Bronchus fibroblast of lung (primary cell): ENCODE data around the gene MYH7. TPM values are rescaled to one million over a fixed set of nuclear protein-coding genes. Genes with fewer than 3 reads are reported as not detected.

Experiments
- total RNA-seq: library from RNA; depleted of rRNA; stranded (reverse); fragments of >200 nt; gene quantifications from 2 replicates; pipeline ENCODE4 v1.2.3, GENCODE V29; 2015

MYH7 gene
- total RNA-seq: not detected in 2 replicates

DNA sequence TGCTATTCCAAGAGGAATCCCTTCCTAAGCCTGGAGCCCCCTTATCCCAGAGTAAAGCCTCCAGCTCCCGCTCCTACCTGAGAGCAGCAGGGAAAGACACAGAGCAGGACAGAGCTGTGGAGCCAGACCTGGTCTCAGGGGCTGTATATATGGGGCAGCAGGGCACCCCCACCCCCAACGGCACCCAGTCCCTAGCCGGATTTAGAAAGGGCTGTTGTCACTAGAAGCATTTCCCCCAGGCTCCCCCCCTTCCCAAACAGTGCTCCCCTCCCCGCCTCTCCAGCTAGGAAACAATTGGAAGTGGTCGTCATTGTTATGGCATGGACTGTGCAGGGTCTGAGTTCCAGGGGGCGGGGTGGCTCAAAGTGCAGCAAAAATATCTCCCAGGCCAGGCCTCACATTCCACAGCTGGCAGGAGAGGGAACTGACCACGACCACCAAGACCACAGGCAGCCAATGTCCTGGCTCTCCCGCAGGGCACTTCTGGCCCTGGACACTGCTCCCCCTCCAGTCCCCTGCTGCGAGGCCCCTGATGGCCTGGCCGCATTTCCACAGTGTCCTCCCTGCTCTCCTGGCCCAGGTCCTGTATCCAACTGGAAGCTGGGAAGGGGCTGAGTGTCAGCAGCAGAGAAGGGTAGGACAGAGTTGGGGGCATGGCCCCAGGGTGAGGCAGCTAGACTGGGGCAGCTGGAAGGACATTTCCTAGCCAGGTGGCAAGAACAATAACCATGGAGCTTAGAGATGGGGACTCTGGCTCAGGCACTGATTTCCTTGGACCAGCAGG is at the start of gene MYH7:
TSS of gene MYH7 (minus strand) at position 118 of the 784 bp plus-strand sequence. CDS start 1,928 bp downstream, outside the sequence.

DNA sequence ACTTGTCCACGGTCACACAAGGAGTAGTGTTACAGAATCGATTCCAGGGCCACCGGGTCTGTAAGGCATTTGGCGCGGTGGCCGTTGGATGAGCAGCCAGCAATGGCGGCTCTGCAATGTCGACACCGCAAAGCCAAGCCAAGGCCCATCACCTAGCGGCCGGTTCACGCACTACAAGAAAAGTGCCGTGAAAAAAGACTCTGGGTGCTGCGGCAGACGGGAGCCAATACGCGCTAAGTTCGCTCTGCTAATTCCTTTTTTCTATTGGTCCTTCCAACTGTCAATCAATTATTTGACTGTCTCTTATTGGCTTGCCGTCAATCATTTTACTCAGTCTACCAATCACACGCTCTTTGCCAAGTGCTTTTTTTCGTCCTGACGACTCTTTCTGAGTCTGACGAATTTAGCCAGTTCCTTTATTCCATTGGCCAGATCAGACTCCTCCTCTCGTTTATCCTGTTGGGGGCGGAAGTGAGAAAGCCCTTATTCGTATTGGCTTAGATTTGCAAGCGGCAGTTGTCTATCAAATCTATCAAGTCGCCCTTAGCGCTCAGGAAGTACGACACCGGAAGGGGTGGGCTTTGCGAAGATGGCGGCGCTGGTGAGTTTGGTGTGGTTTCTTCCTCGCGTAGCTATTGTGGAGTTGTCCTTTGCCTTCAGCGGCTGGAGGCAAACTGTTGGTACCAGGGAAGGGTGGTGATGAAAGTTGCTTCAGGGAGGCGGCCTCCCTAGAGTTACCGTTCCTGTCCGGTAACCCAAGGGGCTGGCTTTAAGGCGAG is 33.9 kb upstream of the MYH7 start, which contains the start of gene NGDN:
TSS of gene NGDN (plus strand) at position 577 of the 779 bp plus-strand sequence. CDS start at position 590, 13 bp downstream.

DNA sequence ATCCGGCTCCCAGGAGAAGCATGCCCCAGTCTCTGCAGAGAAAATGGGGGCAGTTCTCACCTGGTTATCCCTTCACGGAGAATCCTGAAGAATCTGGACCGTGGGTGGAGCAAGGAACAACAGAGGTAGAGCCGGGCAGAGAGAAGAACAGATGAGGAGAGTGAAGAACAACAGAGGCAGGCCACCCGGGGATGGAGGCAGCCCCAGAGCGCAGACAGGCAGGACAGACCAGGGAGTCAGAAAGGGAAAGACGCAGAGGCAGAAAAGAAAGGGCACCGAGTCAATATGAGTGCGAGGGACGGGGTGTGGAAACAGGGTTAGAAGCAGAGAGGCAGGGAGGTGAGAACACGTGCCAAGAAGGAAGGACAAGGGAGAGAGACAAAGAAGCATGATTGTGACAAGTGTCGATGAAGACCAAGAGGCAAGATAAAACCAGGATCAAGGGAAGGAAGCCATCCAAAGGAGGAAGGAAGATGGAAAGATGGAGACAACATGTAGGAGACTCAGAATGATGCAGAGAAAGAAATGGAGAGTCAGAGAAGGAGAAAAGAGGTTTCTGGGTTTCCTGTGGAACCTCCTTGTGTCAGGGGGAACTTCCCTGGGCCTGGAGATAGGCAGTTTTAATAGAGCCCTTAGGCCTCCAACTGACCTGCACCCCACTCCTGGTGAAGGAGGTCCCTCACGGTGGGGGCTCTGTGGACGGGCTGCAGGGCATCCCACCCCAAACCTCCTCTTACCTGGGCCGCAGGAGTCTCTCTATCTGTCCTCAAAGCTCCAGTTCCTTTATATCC is 27.7 kb downstream of the MYH7 start, which contains the start of gene MYH6:
TSS of gene MYH6 (minus strand) at position 758 of the 791 bp plus-strand sequence. CDS start 1,050 bp downstream, outside the sequence.

DNA sequence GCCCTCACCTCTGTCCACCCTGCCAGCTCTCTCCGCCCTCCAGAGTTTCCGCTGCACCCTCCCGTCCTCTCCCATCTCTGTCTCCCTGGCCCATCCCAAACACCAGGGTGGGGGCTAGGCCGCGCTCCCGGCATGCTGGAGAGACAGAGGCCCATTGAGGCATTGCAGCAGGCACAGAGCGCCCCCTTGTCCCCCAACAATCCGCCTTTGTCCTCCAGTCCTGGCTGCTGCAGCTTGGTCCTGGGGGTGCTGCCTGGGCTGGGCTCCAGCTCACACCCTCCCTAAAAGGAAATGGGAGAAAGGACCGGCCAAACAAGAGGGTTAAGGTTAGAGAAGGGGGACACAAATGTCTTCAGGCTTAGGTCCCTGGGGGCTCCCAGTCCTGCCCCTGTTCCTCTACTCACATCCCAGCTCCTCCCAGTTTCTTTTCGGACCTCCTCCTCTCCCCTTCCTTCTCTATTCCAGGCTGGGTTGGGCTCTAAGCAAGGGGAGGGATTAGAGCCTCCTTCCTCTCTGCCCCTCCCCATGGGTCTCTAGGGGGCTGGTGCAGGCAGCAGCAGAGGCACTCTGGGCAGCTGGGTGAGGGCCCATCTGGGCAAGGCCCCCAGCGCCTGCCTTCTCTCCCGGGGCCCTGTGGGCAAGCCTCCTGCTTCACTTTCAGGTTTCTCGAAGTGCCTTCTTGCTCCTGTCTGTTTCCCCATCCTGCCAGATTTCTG is 58.8 kb downstream of the MYH7 start, which contains the start of gene CMTM5:
TSS of gene CMTM5 (plus strand) at position 565 of the 716 bp plus-strand sequence. CDS start 206 bp downstream, outside the sequence.

DNA sequence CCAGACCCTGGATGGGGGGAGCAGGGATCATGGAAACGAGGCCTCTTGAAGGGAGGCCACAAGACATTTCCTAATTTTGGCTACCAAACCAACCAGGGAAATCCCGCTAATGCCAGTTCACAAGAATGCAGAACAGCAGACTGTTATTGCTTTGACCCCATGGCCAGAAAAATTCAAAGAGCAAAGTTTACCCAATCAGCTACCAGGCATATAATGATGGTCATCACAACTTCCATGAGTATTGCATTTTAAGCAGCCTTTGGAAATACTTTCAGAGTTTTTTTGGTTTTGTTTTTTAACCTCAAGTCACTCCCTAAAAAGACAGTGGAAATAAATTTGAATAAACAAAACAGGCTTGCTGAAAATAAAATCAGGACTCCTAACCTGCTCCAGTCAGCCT is 63.0 kb downstream of the MYH7 start, which contains the start of gene IL25:
TSS of gene IL25 (plus strand) at position 301 of the 400 bp plus-strand sequence.

DNA sequence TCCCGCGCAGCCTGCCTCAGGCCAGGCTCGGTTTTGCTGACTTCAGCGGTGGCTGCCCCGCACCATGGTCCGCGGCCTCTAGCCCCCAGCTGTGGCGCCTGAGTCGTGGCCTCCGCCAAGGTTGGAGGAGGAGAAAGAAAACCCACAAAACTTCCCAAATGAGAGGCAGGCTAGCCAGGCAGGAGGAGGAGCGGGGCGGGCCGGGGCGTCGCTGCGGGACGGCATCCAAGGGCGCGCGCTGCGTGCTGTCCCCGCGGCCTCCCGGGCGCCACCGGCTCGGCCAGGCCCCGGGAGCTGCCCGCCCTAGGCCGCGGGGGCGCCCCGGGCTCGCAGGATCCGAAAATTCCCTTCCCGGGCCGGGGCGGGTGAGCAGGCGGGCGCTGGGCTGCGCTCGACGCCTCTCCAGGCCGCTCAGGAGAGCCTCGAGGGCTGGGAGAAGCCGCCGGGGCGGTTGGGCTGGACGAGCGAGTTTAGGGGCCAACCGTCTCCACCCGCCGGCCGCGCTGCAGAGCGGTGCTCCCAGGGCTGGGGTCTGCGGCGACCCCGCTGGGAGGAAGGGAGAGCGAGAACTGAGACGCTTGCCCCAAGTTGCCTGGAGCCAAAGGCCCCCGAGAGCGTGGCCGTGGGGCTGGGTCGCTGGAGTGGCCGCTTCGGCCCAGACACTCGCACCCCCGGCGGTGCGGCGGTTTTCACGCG is 70.3 kb downstream of the MYH7 start, which contains the start of gene EFS:
TSS of gene EFS (minus strand) at position 137 of the 696 bp plus-strand sequence. CDS start 147 bp downstream, outside the sequence.

Other genes with a start within 250 kb of the MYH7 start
- gene RNF212B, start 197.7 kb downstream of the MYH7 start, total RNA-seq: not detected in 2 replicates
- 8.4 and 8.5 TPM in 2 replicates for gene HOMEZ, start 149.5 kb downstream of the MYH7 start, total RNA-seq
- 0.74 and 1.5 TPM in 2 replicates for gene PPP1R3E, start 132.8 kb downstream of the MYH7 start, total RNA-seq
- 10.7 and 13.4 TPM in 2 replicates for gene BCL2L2, start 128.8 kb downstream of the MYH7 start, total RNA-seq
- 53.5 and 67.3 TPM in 2 replicates for gene PABPN1, start 114.2 kb downstream of the MYH7 start, total RNA-seq
- 10.4 and 13.8 TPM in 2 replicates for gene SLC22A17, start 82.8 kb downstream of the MYH7 start, total RNA-seq
- 14.3 and 15.8 TPM in 2 replicates for gene EFS, start 70.5 kb downstream of the MYH7 start, total RNA-seq
- not detected in 2 replicates for gene IL25, start 62.9 kb downstream of the MYH7 start, total RNA-seq
- gene CMTM5, start 58.6 kb downstream of the MYH7 start, total RNA-seq: 0.67 and 0.89 TPM in 2 replicates
- gene MYH6, start 27.4 kb downstream of the MYH7 start, total RNA-seq: not detected in 2 replicates
- gene NGDN, start 34.0 kb upstream of the MYH7 start, total RNA-seq: 23.3 and 30.6 TPM in 2 replicates
- gene ZFHX2, start 116.1 kb upstream of the MYH7 start, total RNA-seq: 0.15 and 0.17 TPM in 2 replicates
- 10.0 and 16.1 TPM in 2 replicates for gene THTPA, start 120.6 kb upstream of the MYH7 start, total RNA-seq
- gene AP1G2, start 132.1 kb upstream of the MYH7 start, total RNA-seq: 17.5 and 18.6 TPM in 2 replicates
- gene JPH4, start 143.1 kb upstream of the MYH7 start, total RNA-seq: not detected in 2 replicates
- gene DHRS2, start 200.7 kb upstream of the MYH7 start, total RNA-seq: not detected in 2 replicates